Measurements from ENCODE around the gene SEMA5A.

The SEMA5A gene

DNA sequence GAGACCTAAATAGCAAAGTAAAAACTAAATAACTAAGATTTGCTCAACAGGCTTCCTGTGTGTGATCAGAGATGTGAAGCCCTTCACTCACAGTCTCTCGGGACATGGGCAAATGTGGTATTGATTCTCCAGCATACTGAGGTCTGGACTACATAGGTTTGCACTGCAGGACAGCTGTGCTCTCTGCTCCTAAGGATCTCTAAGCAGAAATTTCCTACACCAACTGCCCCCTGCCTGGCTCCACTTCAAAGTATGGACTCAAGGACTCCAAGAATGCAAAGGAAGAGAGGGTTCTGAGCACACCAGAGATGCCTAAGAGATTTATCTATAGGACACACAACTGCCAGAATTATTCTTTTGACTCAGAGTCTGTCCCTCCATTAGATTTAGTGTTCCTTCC, 487.2 kb downstream of the SEMA5A start:
- ATAC-seq (replicated peaks) (no peak), DNase-seq (no peak)
- Mint-ChIP-seq H3K27ac (no peak overlapping the region), H3K4me1 (peaks cover 0 to 8% of the 10 kb centered on the region in 2 donors), H3K9me3 (peaks cover 0 to 4% of the 10 kb centered on the region in 2 donors), H3K4me3 (no peak overlapping the region), H3K36me3 (no peaks in the 10 kb centered on the region), H3K27me3 (no peaks in the 10 kb centered on the region)

- H3K36me3 Mint-ChIP-seq, result no peaks in the 10 kb centered on the region
- H3K27ac Mint-ChIP-seq, result no peak overlapping the region
- H3K9me3 Mint-ChIP-seq, result peaks cover 0 to 4% of the 10 kb centered on the region in 2 donors
- no peak overlapping the region for H3K4me3 Mint-ChIP-seq
- ATAC-seq (replicated peaks), result no peak
- H3K27me3 Mint-ChIP-seq, result no peaks in the 10 kb centered on the region
- no peak for DNase-seq
- peaks cover 0 to 8% of the 10 kb centered on the region in 2 donors for H3K4me1 Mint-ChIP-seq
These were observed 487.7 kb downstream of the SEMA5A start for GRCh38 chr5:9058161-9058560.

GRCh38 chr5:9057406-9058000, 488.4 kb downstream of the SEMA5A start:
- no peaks in the 10 kb centered on the region for H3K27me3 Mint-ChIP-seq
- peaks cover 0 to 2% of the 10 kb centered on the region in 2 donors for H3K4me1 Mint-ChIP-seq
- H3K9me3 Mint-ChIP-seq, result peaks cover 0 to 4% of the 10 kb centered on the region in 2 donors
- H3K27ac Mint-ChIP-seq, result no peak overlapping the region
- H3K4me3 Mint-ChIP-seq, result no peak overlapping the region
- ATAC-seq (replicated peaks) (no peak), DNase-seq (no peak)
- H3K36me3 Mint-ChIP-seq, result no peaks in the 10 kb centered on the region

- DNase-seq, result no peak
- no peak for ATAC-seq (replicated peaks)
- no peak overlapping the region for H3K4me3 Mint-ChIP-seq
These were observed 489.8 kb downstream of the SEMA5A start for GRCh38 chr5:9056046-9056445.

GRCh38 chr5:9054821-9055589, 490.9 kb downstream of the SEMA5A start:
- no peak for ATAC-seq (replicated peaks)
- no peak overlapping the region for H3K27ac Mint-ChIP-seq
- no peaks in the 10 kb centered on the region for H3K27me3 Mint-ChIP-seq
- H3K36me3 Mint-ChIP-seq, result no peaks in the 10 kb centered on the region
- DNase-seq, result no peak
- no peak overlapping the region for H3K4me3 Mint-ChIP-seq
- no peaks in the 10 kb centered on the region for H3K4me1 Mint-ChIP-seq
- H3K9me3 Mint-ChIP-seq, result peaks cover 0 to 1% of the 10 kb centered on the region in 2 donors

More at GRCh38 chr5:9056046-9056445, 489.8 kb downstream of the SEMA5A start:
- Mint-ChIP-seq H3K27me3 (no peaks in the 10 kb centered on the region), H3K4me1 (no peaks in the 10 kb centered on the region), H3K36me3 (no peaks in the 10 kb centered on the region), H3K27ac (no peak overlapping the region), H3K9me3 (peaks cover 0 to 1% of the 10 kb centered on the region in 2 donors)

- DNase-seq (no peak), ATAC-seq (replicated peaks) (peak; percentile 11 to 43)
- Mint-ChIP-seq H3K4me1 (no peaks in the 10 kb centered on the region), H3K9me3 (peaks cover 0 to 1% of the 10 kb centered on the region in 2 donors), H3K27ac (no peak overlapping the region), H3K36me3 (no peaks in the 10 kb centered on the region), H3K27me3 (no peaks in the 10 kb centered on the region), H3K4me3 (no peak overlapping the region)
These were observed 491.6 kb downstream of the SEMA5A start for GRCh38 chr5:9054322-9054721.

DNA sequence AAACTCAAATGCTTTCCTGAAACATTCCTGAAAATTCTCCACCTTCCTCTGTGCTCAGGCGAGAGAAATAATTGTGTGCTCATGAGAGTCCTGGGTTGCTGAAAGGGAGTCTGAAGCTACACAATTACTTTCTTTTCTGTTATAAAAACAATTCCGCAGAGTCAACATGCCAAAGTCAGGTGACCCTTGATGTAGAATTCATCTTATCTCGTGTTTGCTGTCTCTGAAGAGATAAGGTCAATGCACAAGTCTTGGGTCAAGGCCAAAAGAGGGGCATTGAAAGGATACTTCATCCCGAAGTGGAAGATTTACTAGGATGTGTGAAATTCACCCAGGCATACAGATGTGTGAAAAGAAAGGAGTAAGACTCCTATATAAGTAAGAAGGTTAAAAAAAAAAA, 493.5 kb downstream of the SEMA5A start:
- no peak for ATAC-seq (replicated peaks)
- no peak for DNase-seq
- no peaks in the 10 kb centered on the region for H3K27me3 Mint-ChIP-seq
- no peak overlapping the region for H3K4me3 Mint-ChIP-seq
- H3K4me1 Mint-ChIP-seq, result no peaks in the 10 kb centered on the region
- H3K27ac Mint-ChIP-seq, result no peak overlapping the region
- H3K9me3 Mint-ChIP-seq, result peaks cover 0 to 1% of the 10 kb centered on the region in 2 donors
- H3K36me3 Mint-ChIP-seq, result no peaks in the 10 kb centered on the region

DNA sequence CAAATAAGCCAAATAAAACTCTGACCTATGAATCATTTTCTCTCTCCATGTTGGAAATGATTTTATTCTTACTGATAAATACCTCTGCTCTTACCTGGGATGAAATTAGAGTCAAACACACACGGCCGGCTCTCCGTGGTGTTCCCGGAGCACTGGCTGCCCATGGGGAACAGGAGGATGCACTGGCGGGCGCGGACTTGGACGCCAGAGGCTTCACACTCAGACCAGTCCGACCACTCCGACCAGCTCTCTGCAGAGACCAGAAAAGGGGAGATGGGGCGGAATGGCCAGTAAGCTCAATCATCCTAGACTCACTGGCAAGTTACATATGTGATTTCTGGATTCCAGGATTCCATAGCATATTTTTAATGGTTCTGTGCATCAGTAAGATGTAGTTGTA, 494.1 kb downstream of the SEMA5A start:
- DNase-seq (no peak), ATAC-seq (replicated peaks) (no peak)
- Mint-ChIP-seq H3K9me3 (no peaks in the 10 kb centered on the region), H3K4me1 (no peaks in the 10 kb centered on the region), H3K27me3 (no peaks in the 10 kb centered on the region), H3K4me3 (no peak overlapping the region), H3K36me3 (no peaks in the 10 kb centered on the region), H3K27ac (no peak overlapping the region)

- ATAC-seq (replicated peaks) (no peak), DNase-seq (no peak)
- no peaks in the 10 kb centered on the region for H3K4me1 Mint-ChIP-seq
- no peaks in the 10 kb centered on the region for H3K9me3 Mint-ChIP-seq
- H3K27me3 Mint-ChIP-seq, result no peaks in the 10 kb centered on the region
- H3K27ac Mint-ChIP-seq, result no peak overlapping the region
- H3K36me3 Mint-ChIP-seq, result no peaks in the 10 kb centered on the region
- no peak overlapping the region for H3K4me3 Mint-ChIP-seq
These were observed 497.9 kb downstream of the SEMA5A start for GRCh38 chr5:9047932-9048331.

DNA sequence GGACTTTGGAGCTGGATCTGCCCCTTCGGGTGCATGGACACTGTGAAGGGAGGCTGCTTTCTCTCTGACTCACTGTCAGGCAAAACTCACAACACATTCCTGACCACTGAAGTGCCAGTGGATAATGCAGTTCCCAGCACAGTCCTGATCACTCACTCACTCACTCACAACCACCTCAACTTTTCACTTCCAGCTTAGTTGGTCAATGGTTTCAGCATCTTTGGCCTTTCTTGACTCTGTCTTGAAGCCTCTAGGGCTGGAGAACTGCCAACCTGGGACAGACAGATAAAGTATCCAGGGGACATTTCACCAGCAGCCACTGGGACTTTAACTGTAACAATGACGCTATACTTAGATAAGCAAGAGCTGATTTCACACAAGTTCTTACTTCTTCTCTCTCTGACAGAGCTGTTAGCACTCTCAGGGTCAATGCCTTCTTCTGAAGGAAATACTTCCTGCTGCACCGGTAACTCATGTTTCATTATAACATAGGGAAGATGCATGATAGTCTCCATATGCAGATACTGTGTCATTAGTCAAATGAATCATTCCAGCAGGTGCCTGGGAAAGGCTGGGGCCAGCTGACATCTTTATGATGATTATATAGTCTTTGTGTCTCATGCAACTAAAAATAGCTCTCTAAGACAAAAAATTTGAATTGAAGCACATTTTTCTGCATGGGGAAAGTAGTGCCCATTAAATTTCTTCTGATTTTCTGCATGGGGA, 499.0 kb downstream of the SEMA5A start:
- no peaks in the 10 kb centered on the region for H3K27me3 Mint-ChIP-seq
- no peaks in the 10 kb centered on the region for H3K36me3 Mint-ChIP-seq
- no peaks in the 10 kb centered on the region for H3K4me1 Mint-ChIP-seq
- H3K9me3 Mint-ChIP-seq, result no peaks in the 10 kb centered on the region
- no peak overlapping the region for H3K27ac Mint-ChIP-seq
- no peak for DNase-seq
- no peak for ATAC-seq (replicated peaks)
- H3K4me3 Mint-ChIP-seq, result no peak overlapping the region

- Mint-ChIP-seq H3K4me1 (no peaks in the 10 kb centered on the region), H3K9me3 (no peaks in the 10 kb centered on the region), H3K27ac (no peak overlapping the region), H3K27me3 (no peaks in the 10 kb centered on the region), H3K4me3 (no peak overlapping the region), H3K36me3 (no peaks in the 10 kb centered on the region)
- DNase-seq (no peak), ATAC-seq (replicated peaks) (peak in 1 of 2 donors; percentile 14)
These were observed 499.9 kb downstream of the SEMA5A start for GRCh38 chr5:9045946-9046345.

DNA sequence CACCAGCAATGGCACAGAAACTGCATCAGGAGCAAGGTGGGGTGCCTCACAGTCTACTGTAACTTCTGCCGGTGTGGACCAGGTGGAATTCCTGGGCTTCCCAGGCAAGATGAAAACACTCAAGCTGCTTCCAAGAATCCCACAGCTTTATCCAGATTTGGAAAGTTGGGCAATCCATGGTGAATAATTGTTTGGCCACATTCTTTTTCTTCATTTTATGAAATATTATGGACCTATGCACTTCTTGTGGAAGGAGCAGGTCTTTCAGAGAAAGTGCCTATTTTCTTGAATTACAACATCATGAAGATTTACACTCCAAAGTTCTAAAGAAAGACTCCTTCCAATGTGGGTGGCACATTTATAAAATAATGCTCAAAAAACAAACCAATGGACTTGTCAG, 503.6 kb downstream of the SEMA5A start:
- no peak overlapping the region for H3K4me3 Mint-ChIP-seq
- no peaks in the 10 kb centered on the region for H3K27me3 Mint-ChIP-seq
- H3K9me3 Mint-ChIP-seq, result no peaks in the 10 kb centered on the region
- no peak overlapping the region for H3K27ac Mint-ChIP-seq
- no peaks in the 10 kb centered on the region for H3K4me1 Mint-ChIP-seq
- no peak for DNase-seq
- no peak for ATAC-seq (replicated peaks)
- H3K36me3 Mint-ChIP-seq, result no peaks in the 10 kb centered on the region

DNA sequence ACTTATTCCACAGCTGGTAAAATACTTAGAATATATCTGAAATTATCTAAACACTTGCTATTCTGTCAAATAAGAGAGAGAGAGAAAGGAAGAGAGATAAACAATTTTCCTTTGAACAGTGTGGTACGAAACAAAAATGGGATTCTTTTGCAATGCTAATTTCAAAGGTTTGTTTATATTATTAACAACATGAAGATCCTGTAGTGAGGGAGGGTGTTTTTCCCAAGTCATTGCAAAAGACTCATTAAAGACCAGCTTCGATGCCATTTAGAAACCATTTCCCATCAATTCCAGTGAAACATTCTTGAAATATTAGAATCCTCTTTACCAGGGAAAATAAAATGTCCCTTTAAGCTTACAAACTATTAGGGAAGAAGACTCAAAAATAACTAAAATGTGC, 505.4 kb downstream of the SEMA5A start:
- ATAC-seq (replicated peaks), result no peak

DNA sequence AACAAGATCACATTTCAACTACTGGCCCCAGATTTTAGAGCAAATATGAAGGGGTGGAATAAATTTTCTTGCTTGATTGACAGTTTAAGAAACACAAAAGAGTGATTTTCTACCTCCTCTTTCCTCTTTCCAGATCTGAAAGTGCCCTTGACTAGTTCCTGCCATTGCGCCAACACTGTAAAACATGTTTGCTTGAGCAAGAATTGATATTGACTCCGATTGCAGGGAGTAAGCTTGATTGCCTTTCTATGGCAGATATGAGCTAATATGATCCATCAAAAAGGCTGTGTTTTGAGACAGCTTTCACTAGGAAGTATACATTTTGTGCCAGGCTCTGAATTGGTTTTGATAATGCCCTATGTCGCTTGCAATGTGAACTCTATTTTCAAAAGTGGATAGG, 508.8 kb downstream of the SEMA5A start:
- Mint-ChIP-seq H3K4me3 (no peak overlapping the region), H3K9me3 (no peaks in the 10 kb centered on the region), H3K36me3 (no peaks in the 10 kb centered on the region), H3K27me3 (no peaks in the 10 kb centered on the region), H3K27ac (no peak overlapping the region), H3K4me1 (no peaks in the 10 kb centered on the region)
- ATAC-seq (replicated peaks) (no peak), DNase-seq (no peak)

More for the DNA sequence above, 505.4 kb downstream of the SEMA5A start:
- no peaks in the 10 kb centered on the region for H3K4me1 Mint-ChIP-seq
- H3K27me3 Mint-ChIP-seq, result no peaks in the 10 kb centered on the region
- H3K27ac Mint-ChIP-seq, result no peak overlapping the region
- no peaks in the 10 kb centered on the region for H3K36me3 Mint-ChIP-seq
- H3K4me3 Mint-ChIP-seq, result no peak overlapping the region
- DNase-seq, result no peak
- H3K9me3 Mint-ChIP-seq, result no peaks in the 10 kb centered on the region

DNA sequence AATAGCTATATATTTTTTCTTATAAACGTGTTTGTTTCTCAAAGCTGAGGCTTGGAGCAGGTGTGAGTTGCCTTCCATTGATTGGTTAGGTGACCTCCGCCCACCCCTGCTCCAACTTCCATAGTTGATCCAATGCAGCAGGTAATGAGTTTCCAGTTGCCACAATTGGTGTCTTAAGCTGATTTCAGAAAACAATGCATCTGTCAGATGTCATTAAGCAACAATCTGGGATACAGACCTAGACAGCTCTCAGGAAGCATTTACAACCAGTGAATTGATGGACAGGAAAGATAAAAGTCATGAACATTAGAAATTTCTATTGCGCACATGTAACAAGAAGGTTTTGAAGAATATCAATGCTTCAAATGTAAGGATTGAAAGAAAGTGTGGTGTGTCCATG, 510.5 kb downstream of the SEMA5A start:
- H3K27ac Mint-ChIP-seq, result no peak overlapping the region
- no peak overlapping the region for H3K4me3 Mint-ChIP-seq
- H3K36me3 Mint-ChIP-seq, result no peaks in the 10 kb centered on the region
- no peaks in the 10 kb centered on the region for H3K9me3 Mint-ChIP-seq
- H3K27me3 Mint-ChIP-seq, result no peaks in the 10 kb centered on the region
- no peaks in the 10 kb centered on the region for H3K4me1 Mint-ChIP-seq
- ATAC-seq (replicated peaks) (no peak), DNase-seq (no peak)

All from stimulated activated naive B cell treated with anti-CD40 and anti-IgM and Interleukin-4, amounts not matched to agents 10 μg/mL and 1 μg/mL and 100 μg/mL, for 72 hours (primary cell).